CD4-positive, alpha-beta T cell (primary cell): ENCODE measurements around the gene SCFD2. TPM values are rescaled to one million over a fixed set of nuclear protein-coding genes. Genes with fewer than 3 reads are reported as not detected.

Experiments used
- ATAC-seq: fragments of 200-7000 bp; cut with Tn5 transposase; one replicate; pipeline ENCODE4 v1.10.0; 2022; ENCODE audit warnings: mild to moderate bottlenecking; ENCODE audit not compliant: poor library complexity
- CTCF ChIA-PET: fragments of 350-600 bp; sonication (Branson Sonifier 250); formaldehyde crosslinking; loops from one replicate; lab custom pipeline; 2021; ENCODE audit warnings: antibody characterized with exemption, inconsistent platforms; lab: Charles Lee
- POLR2A ChIA-PET: fragments of 350-600 bp; sonication (Branson Sonifier 250); formaldehyde crosslinking; loops from one replicate; lab custom pipeline; 2021; ENCODE audit warnings: antibody characterized with exemption, inconsistent platforms; lab: Charles Lee
- DNase-seq, 14 experiments: peaks; one replicate each; pipeline ENCODE4 v3.0.0-alpha.2; 2013 to 2020; ENCODE audit warnings: mixed read lengths in 2 of 14
- H3K27ac ChIP-seq, 2 donors: one replicate each; pipeline versions ENCODE4 v1.5.1 to v1.7.0; 2013; ENCODE audit warnings: low read length in 2 of 2, low read depth in 1 of 2, mild to moderate bottlenecking in 1 of 2
- H3K27me3 ChIP-seq, 2 experiments: 1 replicate in 1 of 2; 2 replicates in 1 of 2; pipeline versions ENCODE4 v1.6.1 to v1.7.0; 2013; ENCODE audit warnings: low read length in 2 of 2, control low read depth in 1 of 2, mild to moderate bottlenecking in 1 of 2, moderate library complexity in 1 of 2; ENCODE audit not compliant: insufficient read depth in 2 of 2, control insufficient read depth in 1 of 2
- H3K36me3 ChIP-seq: one replicate; pipeline ENCODE4 v1.6.1; 2013; ENCODE audit warnings: low read length, control low read depth; ENCODE audit not compliant: insufficient read depth
- H3K4me1 ChIP-seq: one replicate; pipeline ENCODE4 v1.6.1; 2013; ENCODE audit warnings: low read length, control low read depth; ENCODE audit not compliant: insufficient read depth
- H3K4me3 ChIP-seq: one replicate; pipeline ENCODE4 v1.5.1; 2013; ENCODE audit warnings: mild to moderate bottlenecking, low read length, moderate library complexity
- H3K9me3 ChIP-seq, 2 experiments: 1 replicate in 1 of 2; 2 replicates in 1 of 2; pipeline versions ENCODE4 v1.6.1 to v1.7.0; 2013; ENCODE audit warnings: low read length in 2 of 2, mild to moderate bottlenecking in 2 of 2, control low read depth in 1 of 2, moderate library complexity in 1 of 2; ENCODE audit not compliant: control insufficient read depth in 1 of 2, insufficient read depth in 1 of 2
- H3K27ac Mint-ChIP-seq: one replicate; pipeline ENCODE4 v1.8.0; 2020; ENCODE audit warnings: mixed read lengths
- H3K27me3 Mint-ChIP-seq: one replicate; pipeline ENCODE4 v1.8.0; 2021; ENCODE audit warnings: mixed read lengths
- H3K36me3 Mint-ChIP-seq: one replicate; pipeline ENCODE4 v1.8.0; 2021; ENCODE audit warnings: low read depth, mixed read lengths
- H3K4me1 Mint-ChIP-seq: one replicate; pipeline ENCODE4 v1.8.0; 2021; ENCODE audit warnings: low read depth, mixed read lengths
- H3K4me3 Mint-ChIP-seq: one replicate; pipeline ENCODE4 v1.8.0; 2020; ENCODE audit warnings: mild to moderate bottlenecking, mixed read lengths
- H3K9me3 Mint-ChIP-seq: one replicate; pipeline ENCODE4 v1.8.0; 2020; ENCODE audit warnings: mixed read lengths
- intact Hi-C, 2 experiments: fragments of 100-400 bp; cut with DNase I in 1 of 2; cut with micrococcal nuclease in 1 of 2; formaldehyde crosslinking; loops; one replicate each; pipeline versions ENCODE4 v1.15.1 to v1.9.0; 2023 to 2025; cut with DNase I, micrococcal nuclease
- total RNA-seq, 174 experiments: library from RNA in 2 of 174; stranded (reverse) in 2 of 174; gene quantifications; one replicate each; pipeline ENCODE4 v1.2.3 and lab custom pipeline; 2021 to 2026
- TF ChIP-seq, protein P1 (sequence below): fragments of 200-600 bp; IDR thresholded peaks from one replicate; pipeline ENCODE4 v1.8.0; 2022; ENCODE audit warnings: antibody characterized with exemption, mild to moderate bottlenecking

SCFD2 gene
- total RNA-seq, 2 experiments from 2014 or later: 15.4 to 17.6 TPM

DNA sequence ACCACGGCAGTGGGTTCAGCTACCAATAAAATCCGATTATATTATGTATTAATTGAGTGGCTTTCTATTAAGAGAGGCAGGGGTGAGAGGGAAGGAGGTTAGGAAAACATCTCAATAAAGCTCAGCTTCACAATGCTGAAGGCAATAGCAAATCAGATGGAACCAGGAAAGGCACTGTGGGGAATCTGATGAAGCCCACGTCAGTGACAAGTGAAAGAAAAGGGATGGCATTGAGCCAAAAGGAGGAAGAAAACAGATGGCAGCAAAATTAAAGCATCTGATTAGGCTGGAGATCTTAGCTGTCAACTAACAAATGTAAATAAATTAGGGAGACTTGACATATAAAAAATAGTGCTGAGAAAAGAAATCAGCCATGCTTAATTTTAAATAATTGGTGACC is 322.8 kb downstream of the SCFD2 start:
- H3K9me3 ChIP-seq: no peaks in the 10 kb centered on the region
- ChIA-PET CTCF (no interaction called here), POLR2A (no interaction called here)
- no peaks in the 10 kb centered on the region for H3K9me3 Mint-ChIP-seq
- no peak overlapping the region for H3K27ac ChIP-seq
- intact Hi-C loops: no loop called here
- no peaks in the 10 kb centered on the region for H3K4me1 Mint-ChIP-seq
- no peak overlapping the region for H3K4me3 ChIP-seq
- no peaks in the 10 kb centered on the region for H3K4me1 ChIP-seq
- no peaks in the 10 kb centered on the region for H3K27me3 ChIP-seq
- TF ChIP-seq, protein P1, sequence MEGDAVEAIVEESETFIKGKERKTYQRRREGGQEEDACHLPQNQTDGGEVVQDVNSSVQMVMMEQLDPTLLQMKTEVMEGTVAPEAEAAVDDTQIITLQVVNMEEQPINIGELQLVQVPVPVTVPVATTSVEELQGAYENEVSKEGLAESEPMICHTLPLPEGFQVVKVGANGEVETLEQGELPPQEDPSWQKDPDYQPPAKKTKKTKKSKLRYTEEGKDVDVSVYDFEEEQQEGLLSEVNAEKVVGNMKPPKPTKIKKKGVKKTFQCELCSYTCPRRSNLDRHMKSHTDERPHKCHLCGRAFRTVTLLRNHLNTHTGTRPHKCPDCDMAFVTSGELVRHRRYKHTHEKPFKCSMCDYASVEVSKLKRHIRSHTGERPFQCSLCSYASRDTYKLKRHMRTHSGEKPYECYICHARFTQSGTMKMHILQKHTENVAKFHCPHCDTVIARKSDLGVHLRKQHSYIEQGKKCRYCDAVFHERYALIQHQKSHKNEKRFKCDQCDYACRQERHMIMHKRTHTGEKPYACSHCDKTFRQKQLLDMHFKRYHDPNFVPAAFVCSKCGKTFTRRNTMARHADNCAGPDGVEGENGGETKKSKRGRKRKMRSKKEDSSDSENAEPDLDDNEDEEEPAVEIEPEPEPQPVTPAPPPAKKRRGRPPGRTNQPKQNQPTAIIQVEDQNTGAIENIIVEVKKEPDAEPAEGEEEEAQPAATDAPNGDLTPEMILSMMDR: no peak
- H3K27me3 Mint-ChIP-seq: no peaks in the 10 kb centered on the region
- ATAC-seq (no peak), DNase-seq (no peak)
- no peak overlapping the region for H3K4me3 Mint-ChIP-seq
- no peaks in the 10 kb centered on the region for H3K36me3 ChIP-seq
- H3K36me3 Mint-ChIP-seq: peaks cover 27% of the 10 kb centered on the region
- no peak overlapping the region for H3K27ac Mint-ChIP-seq

DNA sequence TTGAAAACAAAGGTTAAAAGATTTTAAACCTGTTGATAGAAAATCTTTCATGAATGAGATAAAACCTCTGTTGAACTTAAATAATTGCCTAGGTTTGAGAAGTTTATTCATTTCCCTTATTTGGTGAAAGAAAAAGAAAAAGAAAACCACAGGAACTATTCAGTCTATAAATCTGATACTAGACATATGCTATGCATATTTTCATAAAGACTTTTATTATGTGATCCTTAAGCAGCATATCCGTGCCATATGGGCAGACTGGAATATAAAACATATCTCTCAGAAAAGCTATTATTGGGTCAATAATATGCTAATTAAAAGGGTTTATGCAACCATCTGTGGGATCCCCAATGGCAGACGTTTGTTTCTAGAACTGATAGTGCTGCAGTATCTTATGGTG is 325.0 kb downstream of the SCFD2 start:
- Mint-ChIP-seq H3K4me3 (no peak overlapping the region), H3K36me3 (peaks cover 26% of the 10 kb centered on the region), H3K27ac (no peak overlapping the region), H3K9me3 (no peaks in the 10 kb centered on the region), H3K4me1 (no peaks in the 10 kb centered on the region), H3K27me3 (no peaks in the 10 kb centered on the region)
- no peak overlapping the region for H3K27ac ChIP-seq
- H3K36me3 ChIP-seq: no peaks in the 10 kb centered on the region
- TF ChIP-seq, protein P1: no peak
- DNase-seq (no peak), ATAC-seq (no peak)
- H3K27me3 ChIP-seq: no peaks in the 10 kb centered on the region
- H3K4me3 ChIP-seq: no peak overlapping the region
- H3K9me3 ChIP-seq: no peaks in the 10 kb centered on the region
- H3K4me1 ChIP-seq: no peaks in the 10 kb centered on the region
- intact Hi-C loops: no loop called here
- POLR2A ChIA-PET: no interaction called here
- CTCF ChIA-PET: no interaction called here

GRCh38 chr4:53040459-53040815 is 325.4 kb downstream of the SCFD2 start:
- Histone ChIP-seq H3K4me3 (no peak overlapping the region), H3K9me3 (no peaks in the 10 kb centered on the region), H3K27ac (no peak overlapping the region), H3K36me3 (no peaks in the 10 kb centered on the region), H3K27me3 (no peaks in the 10 kb centered on the region), H3K4me1 (no peaks in the 10 kb centered on the region)
- no peak overlapping the region for H3K27ac Mint-ChIP-seq
- CTCF ChIA-PET: interaction anchor here (0.5 kb wide), 1 partner anchor 87 kb away, joined by 4 read pairs; no protein-coding TSS in a partner anchor
- no peaks in the 10 kb centered on the region for H3K4me1 Mint-ChIP-seq
- no peaks in the 10 kb centered on the region for H3K27me3 Mint-ChIP-seq
- DNase-seq (no peak), ATAC-seq (no peak)
- H3K4me3 Mint-ChIP-seq: no peak overlapping the region
- POLR2A ChIA-PET: no interaction called here
- intact Hi-C loops: no loop called here
- peaks cover 29% of the 10 kb centered on the region for H3K36me3 Mint-ChIP-seq
- peaks cover 3% of the 10 kb centered on the region for H3K9me3 Mint-ChIP-seq
- TF ChIP-seq, protein P1: no peak
